Measurements from ENCODE around the gene RALBP1. TPM values are rescaled to one million over a fixed set of nuclear protein-coding genes. Genes with fewer than 3 reads are reported as not detected.

The RALBP1 gene
- total RNA-seq, 1 experiment from 2014 or later, result 38.5 TPM

- no peak for DNase-seq (ENCODE audit: extremely low read depth, low read depth)
These were observed 103.0 kb downstream of the RALBP1 start for GRCh38 chr18:9578306-9578705.

GRCh38 chr18:9581667-9582066 is 106.4 kb downstream of the RALBP1 start:
- no peak for DNase-seq (ENCODE audit: extremely low read depth, low read depth)

DNA sequence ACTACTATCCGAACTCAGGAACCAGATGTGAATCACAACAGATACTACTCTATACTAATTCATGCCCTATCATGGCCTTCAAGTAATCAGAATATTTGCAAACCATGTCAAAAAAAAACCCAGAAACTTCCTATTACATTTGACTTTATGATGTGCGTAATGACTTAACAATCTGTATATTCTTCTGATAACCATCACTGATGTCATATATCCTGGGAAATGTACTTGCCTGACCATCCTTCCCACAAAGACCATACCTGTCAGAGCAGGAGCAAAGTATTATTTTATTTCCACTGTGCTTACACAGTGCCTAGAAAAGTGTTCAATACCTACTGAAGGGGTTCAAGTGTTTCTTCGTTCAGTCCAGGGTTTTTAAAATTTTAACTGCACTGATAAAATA is 111.5 kb downstream of the RALBP1 start:
- DNase-seq (ENCODE audit: extremely low read depth, low read depth), result no peak

Small RNA genes within 50 kb of the gene (small RNA-seq; reads per million reads assigned to genes)
- 0 to 0.06 reads per million in 2 experiments for gene RNU2-27P

Other genes with a start within 250 kb of the RALBP1 start
- 16.7 and 22.0 TPM in 2 replicates for gene TWSG1, start 140.7 kb upstream of the RALBP1 start, total RNA-seq (2014; rRNA removed; shearing (Covaris generic))
- gene PPP4R1, start 139.0 kb downstream of the RALBP1 start, total RNA-seq (2014; rRNA removed; shearing (Covaris generic)), result 30.6 and 35.5 TPM in 2 replicates
- gene RAB31, start 232.8 kb downstream of the RALBP1 start, total RNA-seq (2014; rRNA removed; shearing (Covaris generic)), result 63.7 and 66.9 TPM in 2 replicates